H54 (cell line): ENCODE results near the gene ARHGEF9.

ENCODE experiments used
- DNase-seq: peaks from one replicate; pipeline ENCODE4 v3.0.0; 2011; ENCODE audit warnings: low spot score, mixed read lengths; ENCODE audit not compliant: insufficient read length
- FAIRE-seq: peaks from 3 replicates; lab custom pipeline; 2011; peaks lifted over from hg19 to GRCh38; lab: Jason Lieb, UNC
- POLR2A ChIP-seq: IDR thresholded peaks from 2 replicates; pipeline ENCODE4 v1.6.1; 2011; ENCODE audit warnings: low read depth, mild to moderate bottlenecking, low read length

The ARHGEF9 gene

GRCh38 chrX:63755892-63756291, 29.1 kb downstream of the ARHGEF9 start:
- FAIRE-seq (no peak), DNase-seq (no peak)
- TF ChIP-seq POLR2A, result no peak

GRCh38 chrX:63754860-63755579, 30.0 kb downstream of the ARHGEF9 start:
- DNase-seq (peak; percentile 68), FAIRE-seq (peak; percentile 61)
- TF ChIP-seq POLR2A, result peak; percentile 75

GRCh38 chrX:63754136-63754859, 30.7 kb downstream of the ARHGEF9 start:
- FAIRE-seq (no peak), DNase-seq (no peak)
- TF ChIP-seq POLR2A, result no peak

- DNase-seq (no peak), FAIRE-seq (no peak)
- TF ChIP-seq POLR2A, result no peak
Measured at GRCh38 chrX:63751481-63751880, 33.5 kb downstream of the ARHGEF9 start.

GRCh38 chrX:63750811-63751210, 34.2 kb downstream of the ARHGEF9 start:
- FAIRE-seq (no peak), DNase-seq (no peak)
- no peak for TF ChIP-seq POLR2A

GRCh38 chrX:63747331-63747730, 37.7 kb downstream of the ARHGEF9 start:
- FAIRE-seq (no peak), DNase-seq (no peak)
- TF ChIP-seq POLR2A, result no peak

GRCh38 chrX:63746715-63747114, 38.3 kb downstream of the ARHGEF9 start:
- TF ChIP-seq POLR2A, result no peak
- FAIRE-seq (no peak), DNase-seq (no peak)

- FAIRE-seq, result no peak
Measured at GRCh38 chrX:63746278-63746677, 38.7 kb downstream of the ARHGEF9 start.

GRCh38 chrX:63744850-63745394, 40.1 kb downstream of the ARHGEF9 start:
- FAIRE-seq (no peak), DNase-seq (no peak)
- no peak for TF ChIP-seq POLR2A

More at GRCh38 chrX:63746278-63746677, 38.7 kb downstream of the ARHGEF9 start:
- no peak for TF ChIP-seq POLR2A
- DNase-seq, result no peak

GRCh38 chrX:63743596-63743995, 41.4 kb downstream of the ARHGEF9 start:
- DNase-seq (no peak), FAIRE-seq (no peak)
- no peak for TF ChIP-seq POLR2A

GRCh38 chrX:63740382-63740781, 44.6 kb downstream of the ARHGEF9 start:
- TF ChIP-seq POLR2A, result no peak
- DNase-seq (no peak), FAIRE-seq (no peak)

- FAIRE-seq (no peak), DNase-seq (no peak)
- no peak for TF ChIP-seq POLR2A
Measured at GRCh38 chrX:63739885-63740284, 45.1 kb downstream of the ARHGEF9 start.

GRCh38 chrX:63738696-63739095, 46.3 kb downstream of the ARHGEF9 start:
- FAIRE-seq, result no peak
- TF ChIP-seq POLR2A, result no peak
- DNase-seq, result no peak

GRCh38 chrX:63737131-63737921, 47.7 kb downstream of the ARHGEF9 start:
- DNase-seq (no peak), FAIRE-seq (no peak)
- TF ChIP-seq POLR2A, result no peak
